ENCODE measurements around the gene ADCY9.

ADCY9 gene

DNA sequence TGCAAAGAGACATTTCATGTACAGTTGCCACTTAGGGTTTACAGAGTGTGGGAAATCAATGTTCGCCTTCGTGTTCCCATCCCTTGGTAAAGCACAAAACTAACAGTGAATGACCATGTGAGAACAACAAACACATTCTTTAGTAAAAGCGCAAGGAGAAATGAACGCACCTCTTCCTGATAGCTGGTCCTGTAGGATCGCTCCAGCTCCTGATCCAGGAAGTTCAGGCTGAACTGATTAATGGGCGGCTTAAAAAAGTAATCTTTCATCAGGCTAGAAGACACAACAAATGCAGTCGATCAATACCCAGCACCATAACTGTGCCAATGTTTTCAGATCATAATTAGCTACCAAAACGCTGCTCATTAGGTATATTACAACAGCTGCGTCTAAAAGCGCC is 127.4 kb downstream of the ADCY9 start:
- TF ChIP-seq JUND (IDR thresholded peaks at IDR 0.05; ENCODE audit: low read depth), result no peak
- DNase-seq (ENCODE audit: low read depth in 1 of 2, low spot score in 1 of 2), result no peak
- in situ Hi-C loops (cut with HindIII; ENCODE audit: low pct_unique_long_range_greater_than_20kb, low sequenced_read_pairs), result no loop called here

DNA sequence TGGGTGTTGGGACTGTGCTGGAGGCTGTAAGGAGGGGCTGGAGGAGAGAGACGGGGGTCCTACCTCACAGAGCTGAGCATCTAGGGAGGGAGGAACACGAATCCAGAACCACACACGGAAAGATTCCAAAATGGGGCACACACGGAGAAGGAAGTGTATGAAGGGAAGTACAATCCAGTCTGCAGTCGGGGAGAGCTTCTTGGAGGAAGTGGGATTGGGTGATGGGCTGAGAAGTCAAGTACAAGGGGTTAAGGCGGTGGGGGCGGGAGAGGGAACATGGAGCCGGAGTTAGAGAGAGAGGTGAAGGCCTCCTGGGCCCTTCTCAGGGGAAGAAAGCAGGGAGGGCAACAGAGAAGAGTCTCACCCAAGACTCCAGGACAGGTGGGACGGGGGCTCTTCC is 128.2 kb downstream of the ADCY9 start:
- TF ChIP-seq JUND (IDR thresholded peaks at IDR 0.05; ENCODE audit: low read depth), result no peak
- in situ Hi-C loops (cut with HindIII; ENCODE audit: low pct_unique_long_range_greater_than_20kb, low sequenced_read_pairs), result no loop called here
- no peak for DNase-seq (ENCODE audit: low read depth in 1 of 2, low spot score in 1 of 2)

DNA sequence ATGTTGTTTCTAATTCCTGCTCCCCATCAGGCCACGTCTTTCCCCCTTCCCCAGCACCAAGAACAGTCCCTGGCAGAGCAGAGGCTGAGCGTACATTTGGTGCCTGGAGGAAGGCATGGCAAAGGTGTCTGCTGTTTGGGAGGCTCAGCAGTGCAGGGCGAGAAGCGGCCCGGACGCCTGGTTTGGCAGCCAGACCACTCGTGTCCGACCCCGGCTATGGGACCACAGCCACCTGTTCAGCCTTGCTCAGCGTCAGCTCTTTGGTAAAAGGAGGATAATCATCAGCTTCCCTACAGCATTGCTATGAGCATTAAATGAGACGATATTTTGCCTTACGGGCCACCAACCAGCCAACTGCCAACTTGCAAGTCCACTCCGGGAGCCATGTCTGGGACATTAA is 129.0 kb downstream of the ADCY9 start:
- no peak for TF ChIP-seq JUND (IDR thresholded peaks at IDR 0.05; ENCODE audit: low read depth)
- no peak for DNase-seq (ENCODE audit: low read depth in 1 of 2, low spot score in 1 of 2)
- in situ Hi-C loops (cut with HindIII; ENCODE audit: low pct_unique_long_range_greater_than_20kb, low sequenced_read_pairs), result no loop called here

DNA sequence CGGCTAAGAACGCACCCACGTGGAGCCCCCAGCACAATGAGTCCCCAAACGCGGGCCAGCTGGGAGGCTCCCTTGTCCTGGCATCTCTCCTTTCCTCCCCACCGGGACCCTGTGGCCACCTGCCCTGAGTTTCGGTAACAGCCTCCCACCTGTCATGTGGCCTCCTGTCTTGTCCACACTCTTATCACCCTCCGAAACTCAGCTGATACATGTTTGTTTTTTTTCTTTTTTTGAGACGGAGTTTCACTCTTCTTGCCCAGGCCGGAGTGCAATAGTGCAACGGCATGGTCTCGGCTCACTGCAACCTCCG is 130.1 kb downstream of the ADCY9 start:
- in situ Hi-C loops (cut with HindIII; ENCODE audit: low pct_unique_long_range_greater_than_20kb, low sequenced_read_pairs), result no loop called here
- no peak for TF ChIP-seq JUND (IDR thresholded peaks at IDR 0.05; ENCODE audit: low read depth)
- no peak for DNase-seq (ENCODE audit: low read depth in 1 of 2, low spot score in 1 of 2)

DNA sequence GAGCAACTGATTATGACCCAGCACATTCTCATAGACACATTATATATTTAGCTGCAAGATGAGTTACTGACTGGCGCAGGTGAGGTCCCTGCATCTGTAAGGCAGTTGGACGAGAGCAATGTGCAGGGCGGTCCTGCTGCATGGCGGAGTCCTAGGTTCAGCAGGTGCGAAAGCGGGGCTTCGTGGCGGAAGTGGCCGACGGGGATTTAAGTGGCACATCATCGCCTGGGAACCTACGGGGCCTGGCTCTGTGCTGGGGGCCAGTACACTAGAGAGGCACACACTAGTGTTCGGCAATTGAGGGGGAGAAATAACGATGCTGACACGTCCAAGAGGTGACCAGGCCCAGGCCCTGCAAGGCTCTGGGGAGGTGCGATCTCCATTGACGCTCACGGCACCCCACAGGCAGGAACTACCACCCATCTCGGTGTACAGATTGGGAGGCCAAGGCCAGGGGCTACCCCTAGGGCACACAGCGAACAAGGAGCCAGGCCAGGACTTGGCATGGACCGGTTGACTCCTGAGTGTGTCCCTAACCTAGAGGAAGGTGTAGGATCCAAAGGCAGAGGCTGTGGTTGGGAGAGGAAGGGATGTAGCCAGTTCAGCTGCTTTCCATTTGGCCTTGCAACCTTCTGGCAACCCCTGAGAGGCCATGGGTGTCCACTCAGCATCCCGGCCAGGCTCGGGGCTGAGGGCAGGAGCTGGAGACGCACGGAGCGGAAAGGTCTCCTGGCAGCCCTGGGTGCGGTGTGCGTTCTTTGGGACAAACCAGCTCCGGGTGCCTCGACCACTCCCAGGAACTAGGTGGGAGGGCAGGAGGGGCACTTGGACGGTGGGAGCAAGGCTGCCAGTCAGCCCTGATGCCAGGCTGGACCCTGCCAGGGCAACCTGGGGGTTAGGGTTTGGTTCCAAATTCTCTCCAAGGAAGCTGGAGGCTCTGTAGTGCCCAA is 131.9 kb downstream of the ADCY9 start:
- no peak for DNase-seq (ENCODE audit: low read depth in 1 of 2, low spot score in 1 of 2)
- TF ChIP-seq JUND (IDR thresholded peaks at IDR 0.05; ENCODE audit: low read depth), result no peak
- in situ Hi-C loops (cut with HindIII; ENCODE audit: low pct_unique_long_range_greater_than_20kb, low sequenced_read_pairs), result no loop called here

DNA sequence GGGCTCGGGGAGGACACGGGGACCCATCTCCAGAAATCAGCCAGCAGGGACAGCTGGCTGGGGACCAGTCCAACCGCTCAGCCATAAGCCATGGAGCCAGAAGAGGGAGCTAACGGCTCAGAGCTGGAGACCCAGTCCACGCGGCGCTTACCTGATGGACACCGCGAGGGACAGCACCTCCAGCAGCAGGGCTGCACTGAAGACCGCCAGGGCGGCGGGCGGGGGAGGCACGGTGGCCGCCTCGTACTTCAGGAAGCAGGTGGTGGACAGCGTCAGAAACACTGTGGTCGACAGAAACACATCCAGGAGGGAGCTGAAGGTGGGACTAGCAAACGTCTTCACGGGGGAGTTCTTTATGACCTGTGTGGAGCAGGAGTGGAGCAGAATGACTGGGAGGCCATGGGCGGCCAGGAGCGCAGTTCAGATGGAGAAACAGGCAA is 133.1 kb downstream of the ADCY9 start:
- TF ChIP-seq JUND (IDR thresholded peaks at IDR 0.05; ENCODE audit: low read depth), result no peak
- DNase-seq (ENCODE audit: low read depth in 1 of 2, low spot score in 1 of 2), result peak; percentile 90 to 96
- in situ Hi-C loops (cut with HindIII; ENCODE audit: low pct_unique_long_range_greater_than_20kb, low sequenced_read_pairs), result no loop called here

DNA sequence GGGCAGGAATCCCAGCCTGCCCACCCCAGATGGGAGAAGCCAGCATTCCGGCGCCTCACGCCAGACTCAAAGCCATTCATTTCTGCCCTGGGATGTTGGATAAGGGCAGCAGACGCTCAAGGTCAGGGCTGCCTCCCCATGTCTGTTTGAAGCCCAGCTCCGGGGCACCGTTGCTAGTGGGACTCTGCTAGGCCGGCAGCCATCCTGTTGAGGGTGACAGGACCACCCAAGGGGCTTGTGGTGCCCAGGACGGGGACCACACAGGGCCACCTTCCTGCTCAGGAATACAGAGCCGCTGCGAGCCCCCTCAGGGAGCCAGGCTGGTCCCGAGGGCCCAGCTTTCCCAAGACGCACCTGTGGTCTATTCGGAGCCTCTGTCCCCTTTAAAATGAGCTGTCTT is 134.0 kb downstream of the ADCY9 start:
- TF ChIP-seq JUND (IDR thresholded peaks at IDR 0.05; ENCODE audit: low read depth), result no peak
- in situ Hi-C loops (cut with HindIII; ENCODE audit: low pct_unique_long_range_greater_than_20kb, low sequenced_read_pairs), result no loop called here

DNA sequence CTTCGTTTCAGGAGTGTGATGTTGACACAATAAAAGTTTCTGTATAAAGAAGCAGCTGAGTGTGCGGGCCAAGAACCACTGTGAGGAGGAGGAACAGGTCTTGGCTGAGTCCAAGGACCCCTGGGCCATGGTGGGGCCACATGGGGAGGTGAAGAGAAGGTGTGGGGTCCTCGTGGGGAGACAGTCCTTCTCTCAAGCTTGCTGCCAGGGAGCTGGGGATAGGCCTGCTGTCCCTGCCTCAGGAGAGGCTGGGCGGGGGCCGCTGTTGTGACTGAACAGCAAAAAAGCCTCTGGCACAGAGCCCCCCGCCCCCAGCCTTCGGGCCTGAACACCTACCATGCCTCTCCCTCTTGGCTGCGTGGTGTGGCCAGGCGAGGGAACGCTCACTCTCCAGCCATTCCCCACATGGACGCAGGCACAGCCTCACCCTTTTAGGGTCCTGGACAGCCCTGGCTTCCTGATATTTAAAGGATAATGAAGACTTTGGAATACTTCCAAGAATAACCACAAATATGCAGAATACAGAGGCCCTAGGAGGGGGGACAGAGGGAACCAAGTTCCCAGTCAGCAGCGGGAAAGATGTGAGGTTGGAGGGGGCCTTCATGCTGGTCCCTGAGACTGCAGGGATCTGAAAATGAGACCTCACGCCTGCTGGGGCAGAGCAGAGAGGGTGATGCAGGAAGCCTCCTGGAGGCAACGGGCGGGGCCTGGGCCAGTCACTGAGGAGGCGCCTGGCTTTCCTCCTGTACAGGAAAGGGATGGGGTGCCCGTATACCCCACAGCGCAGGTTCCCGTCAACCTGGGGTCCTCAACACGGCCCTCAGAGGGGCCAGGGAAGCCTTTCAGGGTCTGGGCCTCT is 135.8 kb downstream of the ADCY9 start:
- TF ChIP-seq JUND (IDR thresholded peaks at IDR 0.05; ENCODE audit: low read depth), result no peak
- no peak for DNase-seq (ENCODE audit: low read depth in 1 of 2, low spot score in 1 of 2)
- in situ Hi-C loops (cut with HindIII; ENCODE audit: low pct_unique_long_range_greater_than_20kb, low sequenced_read_pairs), result no loop called here

More for the DNA sequence above, 134.0 kb downstream of the ADCY9 start:
- DNase-seq (ENCODE audit: low read depth in 1 of 2, low spot score in 1 of 2), result no peak

DNA sequence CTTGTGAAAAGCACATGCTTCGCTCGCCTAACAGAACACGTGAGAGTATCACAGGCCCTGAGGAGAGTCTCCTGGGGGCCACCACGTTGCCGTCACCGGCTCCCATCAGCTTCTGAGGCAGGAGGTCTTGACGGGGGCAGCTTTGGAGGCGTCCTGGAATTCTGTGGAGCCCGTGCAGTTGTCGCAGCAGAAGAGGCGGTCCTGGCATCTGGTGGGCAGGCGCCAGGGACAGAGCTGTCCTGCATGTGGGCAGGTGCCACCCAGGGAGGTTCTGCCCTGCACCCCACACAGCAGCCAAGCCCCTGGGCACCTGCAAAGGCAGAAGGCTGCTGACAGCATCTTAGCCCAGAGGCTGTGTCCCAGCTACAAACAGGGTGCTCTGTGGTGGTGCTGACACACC is 136.7 kb downstream of the ADCY9 start:
- no peak for DNase-seq (ENCODE audit: low read depth in 1 of 2, low spot score in 1 of 2)
- TF ChIP-seq JUND (IDR thresholded peaks at IDR 0.05; ENCODE audit: low read depth), result no peak
- in situ Hi-C loops (cut with HindIII; ENCODE audit: low pct_unique_long_range_greater_than_20kb, low sequenced_read_pairs), result no loop called here

DNA sequence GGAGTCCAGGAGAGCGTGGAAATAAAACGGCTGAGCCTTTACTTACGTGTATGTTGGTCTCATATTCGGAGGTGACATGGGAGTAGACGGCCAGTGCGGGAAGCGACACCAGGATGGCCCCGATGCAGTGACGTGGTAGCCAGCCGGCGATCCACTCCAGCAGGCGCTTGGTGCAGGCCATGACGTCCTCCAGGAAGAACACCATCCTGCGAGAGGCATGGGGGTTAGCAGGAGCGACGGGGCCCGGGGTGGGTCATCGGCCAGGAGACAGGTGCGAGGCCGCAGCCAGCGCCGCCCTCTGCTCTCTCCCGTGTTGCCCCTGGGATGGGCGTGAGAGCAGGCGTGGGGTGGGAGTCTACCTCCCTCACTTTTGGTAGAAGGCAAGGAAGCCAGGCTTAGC is 137.2 kb downstream of the ADCY9 start:
- DNase-seq (ENCODE audit: low read depth in 1 of 2, low spot score in 1 of 2), result no peak
- no peak for TF ChIP-seq JUND (IDR thresholded peaks at IDR 0.05; ENCODE audit: low read depth)
- in situ Hi-C loops (cut with HindIII; ENCODE audit: low pct_unique_long_range_greater_than_20kb, low sequenced_read_pairs), result no loop called here

DNA sequence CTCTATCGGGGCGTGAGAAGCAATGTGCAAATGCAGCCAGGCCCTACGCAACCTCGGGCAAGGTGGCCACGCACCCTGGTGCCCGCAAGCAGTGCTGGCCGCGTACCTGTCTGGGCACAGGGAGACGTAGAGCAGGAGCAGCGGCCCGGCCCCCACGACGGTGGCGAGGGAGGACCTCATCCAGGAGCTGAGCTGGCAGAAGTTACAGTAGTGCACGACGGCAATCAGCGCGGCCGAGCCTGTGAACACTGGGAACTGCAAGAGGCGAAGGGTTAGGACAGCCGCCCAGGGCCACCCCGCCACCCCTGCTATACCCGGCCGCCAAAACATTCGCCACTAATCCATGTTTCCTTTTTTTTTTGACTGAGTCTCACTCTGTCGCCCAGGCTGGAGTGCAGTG is 138.9 kb downstream of the ADCY9 start:
- in situ Hi-C loops (cut with HindIII; ENCODE audit: low pct_unique_long_range_greater_than_20kb, low sequenced_read_pairs), result no loop called here
- no peak for DNase-seq (ENCODE audit: low read depth in 1 of 2, low spot score in 1 of 2)
- no peak for TF ChIP-seq JUND (IDR thresholded peaks at IDR 0.05; ENCODE audit: low read depth)

DNA sequence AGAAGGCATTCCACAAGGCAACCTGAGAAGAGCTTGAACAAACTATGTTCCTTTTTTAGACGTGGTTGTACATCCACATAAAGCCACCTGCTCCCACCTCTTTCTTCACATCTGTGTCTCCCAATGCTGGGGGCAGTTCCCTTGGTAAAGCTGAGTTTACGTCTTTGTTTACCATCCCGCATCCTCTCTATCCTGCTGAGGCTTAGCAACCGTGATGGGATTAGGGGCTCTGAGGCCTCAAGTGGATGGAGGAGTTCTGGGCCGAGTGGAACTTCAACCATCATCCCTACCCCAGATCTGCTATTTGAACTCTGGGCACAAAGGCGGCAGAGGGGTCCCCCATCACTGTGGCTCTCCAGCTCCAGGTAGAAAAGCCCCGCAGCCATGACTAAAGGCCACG is 141.5 kb downstream of the ADCY9 start:
- no peak for DNase-seq (ENCODE audit: low read depth in 1 of 2, low spot score in 1 of 2)
- no peak for TF ChIP-seq JUND (IDR thresholded peaks at IDR 0.05; ENCODE audit: low read depth)
- in situ Hi-C loops (cut with HindIII; ENCODE audit: low pct_unique_long_range_greater_than_20kb, low sequenced_read_pairs), result no loop called here

DNA sequence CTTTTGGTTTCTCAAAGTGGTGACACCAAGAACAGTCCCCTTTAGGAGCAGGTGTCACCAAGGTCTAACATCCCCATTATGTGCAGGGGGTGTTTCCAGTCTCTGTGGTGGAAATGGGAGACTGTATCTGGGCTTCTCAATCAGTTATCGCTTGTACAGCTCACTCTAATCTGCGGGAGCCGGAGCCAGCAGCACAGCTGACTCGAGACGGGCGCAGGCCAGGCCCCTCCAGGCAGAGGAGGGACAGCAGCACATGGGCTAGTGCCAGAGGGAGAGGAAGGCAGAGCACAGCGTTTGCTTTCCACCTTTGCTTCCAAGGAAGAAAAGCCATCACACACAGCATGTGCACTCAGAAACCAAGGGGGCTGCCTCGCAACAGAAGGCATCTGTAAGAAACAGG is 144.5 kb downstream of the ADCY9 start:
- no peak for TF ChIP-seq JUND (IDR thresholded peaks at IDR 0.05; ENCODE audit: low read depth)
- DNase-seq (ENCODE audit: low read depth in 1 of 2, low spot score in 1 of 2), result no peak
- in situ Hi-C loops (cut with HindIII; ENCODE audit: low pct_unique_long_range_greater_than_20kb, low sequenced_read_pairs), result no loop called here
